Measurements from ENCODE around the gene PBLD.

Gene PBLD

GRCh38 chr10:68235581-68235980, 97.1 kb downstream of the PBLD start:
- no peak for DNase-seq (ENCODE audit: low read depth in 2 of 2)
- no peak overlapping the region for H3K4me3 ChIP-seq (replicated peaks in 1 of 2; ENCODE audit: low read depth in 2 of 2, low read length in 2 of 2)
- no peak for TF ChIP-seq CTCF (IDR thresholded peaks at IDR 0.05; ENCODE audit: low read depth, low read length)

GRCh38 chr10:68235111-68235510, 97.6 kb downstream of the PBLD start:
- TF ChIP-seq CTCF (IDR thresholded peaks at IDR 0.05; ENCODE audit: low read depth, low read length), result no peak
- no peak overlapping the region for H3K4me3 ChIP-seq (replicated peaks in 1 of 2; ENCODE audit: low read depth in 2 of 2, low read length in 2 of 2)
- DNase-seq (ENCODE audit: low read depth in 2 of 2), result no peak

GRCh38 chr10:68233046-68233445, 99.7 kb downstream of the PBLD start:
- no peak for TF ChIP-seq CTCF (IDR thresholded peaks at IDR 0.05; ENCODE audit: low read depth, low read length)
- H3K4me3 ChIP-seq (replicated peaks in 1 of 2; ENCODE audit: low read depth in 2 of 2, low read length in 2 of 2), result no peak overlapping the region
- no peak for DNase-seq (ENCODE audit: low read depth in 2 of 2)

All from cardiac fibroblast (primary cell).